Keratinocyte (primary cell): ENCODE results near the gene SRPK2. TPM values are rescaled to one million over a fixed set of nuclear protein-coding genes. Genes with fewer than 3 reads are reported as not detected.

Experiments used
- DNase-seq: peaks from one replicate; pipeline ENCODE4 v3.0.0-alpha.2; 2011; ENCODE audit warnings: low read depth, missing footprints, low spot score
- FAIRE-seq: peaks from 2 replicates; lab custom pipeline; 2011; peaks lifted over from hg19 to GRCh38; lab: Jason Lieb, UNC
- H2AFZ ChIP-seq: 2 replicates; pipeline ENCODE4 v1.6.0; 2012; ENCODE audit warnings: low read length, control low read depth, inconsistent platforms; ENCODE audit not compliant: control insufficient read depth
- H3K27ac ChIP-seq: 2 replicates; pipeline ENCODE4 v1.5.1; 2011; ENCODE audit warnings: low read length; ENCODE audit not compliant: control insufficient read depth, insufficient read depth
- H3K27me3 ChIP-seq: 3 replicates; pipeline ENCODE4 v1.6.0; 2011; ENCODE audit warnings: low read length; ENCODE audit not compliant: control insufficient read depth, insufficient read depth; ENCODE audit errors: extremely low read depth
- H3K36me3 ChIP-seq, 2 experiments: 2 replicates in 1 of 2; 3 replicates in 1 of 2; pipeline ENCODE4 v1.5.1; 2011; ENCODE audit warnings: low read length in 2 of 2, mild to moderate bottlenecking in 1 of 2; ENCODE audit not compliant: control insufficient read depth in 2 of 2, insufficient read depth in 2 of 2; ENCODE audit errors: extremely low read depth in 1 of 2
- H3K4me1 ChIP-seq: 3 replicates; pipeline ENCODE4 v1.5.1; 2011; ENCODE audit warnings: low read length; ENCODE audit not compliant: control insufficient read depth, insufficient read depth; ENCODE audit errors: extremely low read depth
- H3K4me2 ChIP-seq: 3 replicates; pipeline ENCODE4 v1.6.0; 2011; ENCODE audit warnings: low read depth, low read length; ENCODE audit not compliant: control insufficient read depth, insufficient read depth; ENCODE audit errors: extremely low read depth
- H3K4me3 ChIP-seq, 3 experiments: fragments of 200-600 bp in 1 of 3; sonication (generic) in 1 of 3; 2 replicates in 2 of 3; 3 replicates in 1 of 3; pipeline ENCODE4 v1.5.1; 2011 to 2016; ENCODE audit warnings: low read length in 3 of 3, mild to moderate bottlenecking in 3 of 3, control low read depth in 2 of 3, inconsistent platforms in 1 of 3, low read depth in 1 of 3, mixed read lengths in 1 of 3, mixed run types in 1 of 3, moderate library complexity in 1 of 3; ENCODE audit not compliant: control insufficient read depth in 2 of 3, insufficient read depth in 2 of 3; ENCODE audit errors: extremely low read depth in 1 of 3
- H3K79me2 ChIP-seq: 2 replicates; pipeline ENCODE4 v1.6.0; 2012; ENCODE audit warnings: low read length; ENCODE audit not compliant: control insufficient read depth, insufficient read depth
- H3K9ac ChIP-seq: 3 replicates; pipeline ENCODE4 v1.6.0; 2011; ENCODE audit warnings: low read length; ENCODE audit not compliant: control insufficient read depth, insufficient read depth; ENCODE audit errors: extremely low read depth
- H3K9me1 ChIP-seq: 3 replicates; pipeline ENCODE4 v1.6.0; 2011; ENCODE audit warnings: low read length; ENCODE audit not compliant: control insufficient read depth, insufficient read depth; ENCODE audit errors: extremely low read depth
- H3K9me3 ChIP-seq: 2 replicates; pipeline ENCODE4 v1.5.1; 2012; ENCODE audit warnings: low read depth, low read length; ENCODE audit not compliant: control insufficient read depth
- H4K20me1 ChIP-seq: 3 replicates; pipeline ENCODE4 v1.6.0; 2011; ENCODE audit warnings: low read length; ENCODE audit not compliant: control insufficient read depth, insufficient read depth; ENCODE audit errors: extremely low read depth
- CTCF ChIP-seq, 3 experiments: IDR thresholded peaks in 1 of 3; conservative IDR thresholded peaks in 1 of 3; optimal IDR thresholded peaks in 1 of 3; 2 replicates in 2 of 3; 3 replicates in 1 of 3; pipeline versions ENCODE3 to v1.5.1; 2011; ENCODE audit warnings: low read length in 3 of 3, mild to moderate bottlenecking in 3 of 3, moderate library complexity in 2 of 3, control low read depth in 1 of 3, inconsistent platforms in 1 of 3; ENCODE audit not compliant: insufficient read depth in 2 of 3; ENCODE audit errors: extremely low read depth in 1 of 3
- EZH2 ChIP-seq: IDR thresholded peaks from one replicate; pipeline ENCODE4 v1.6.1; 2012; ENCODE audit warnings: inconsistent platforms, mild to moderate bottlenecking, low read length, moderate library complexity
- dilution Hi-C: fragments of 300-500 bp; cut with MboI; formaldehyde crosslinking; loops from one replicate; pipeline ENCODE4 v1.7.0; 2020; ENCODE audit warnings: low sequenced_read_pairs; ENCODE audit not compliant: extremely low pct_ligation_motif_present
- polyA plus RNA-seq, 5 experiments: library from polyadenylated mRNA; depleted of rRNA in 3 of 5; stranded (reverse) in 3 of 5; stranded (forward) in 1 of 5; unstranded in 1 of 5; fragments of >200 nt; gene quantifications; 1 replicate in 1 of 5; 2 replicates in 3 of 5; 3 replicates in 1 of 5; pipeline versions ENCODE4 v1.2.1 to v1.2.3, GENCODE V29; 2011 to 2012; ENCODE audit warnings: missing spikeins in 2 of 5, low read depth in 1 of 5, low replicate concordance in 1 of 5

SRPK2 gene
- polyA plus RNA-seq, 1 donor (not counting 4 experiments of a cell fraction or from before 2014, with no cell fraction given), result 40.2 TPM

GRCh38 chr7:105086850-105087249, 301.9 kb downstream of the SRPK2 start:
- H4K20me1 ChIP-seq, result no peaks in the 10 kb centered on the region
- DNase-seq, result no peak
- FAIRE-seq, result no peak
- peaks cover 2% of the 10 kb centered on the region for H3K79me2 ChIP-seq
- no peak overlapping the region for H3K4me3 ChIP-seq
- TF ChIP-seq CTCF (optimal IDR thresholded peaks at IDR 0.05 in 1 of 3, IDR thresholded peaks at IDR 0.05 in 1 of 3, conservative IDR thresholded peaks at IDR 0.05 in 1 of 3; ENCODE audit: extremely low read depth in 1 of 3, insufficient read depth in 2 of 3, low read length in 3 of 3) (no peak), EZH2 (no peak)
- H3K27me3 ChIP-seq, result no peaks in the 10 kb centered on the region
- H3K36me3 ChIP-seq, result peaks cover 6 to 11% of the 10 kb centered on the region in 2 experiments
- no peak overlapping the region for H3K4me2 ChIP-seq
- H3K9me1 ChIP-seq, result no peaks in the 10 kb centered on the region
- no peak overlapping the region for H3K9ac ChIP-seq
- H3K4me1 ChIP-seq, result no peaks in the 10 kb centered on the region
- H2AFZ ChIP-seq, result no peak overlapping the region
- H3K27ac ChIP-seq, result no peak overlapping the region
- dilution Hi-C loops, result no loop called here
- H3K9me3 ChIP-seq, result no peaks in the 10 kb centered on the region

- TF ChIP-seq CTCF (optimal IDR thresholded peaks at IDR 0.05 in 1 of 3, IDR thresholded peaks at IDR 0.05 in 1 of 3, conservative IDR thresholded peaks at IDR 0.05 in 1 of 3; ENCODE audit: extremely low read depth in 1 of 3, insufficient read depth in 2 of 3, low read length in 3 of 3) (no peak), EZH2 (no peak)
- H3K27ac ChIP-seq, result no peak overlapping the region
- H3K4me2 ChIP-seq, result no peak overlapping the region
- H3K4me1 ChIP-seq, result no peaks in the 10 kb centered on the region
- no peaks in the 10 kb centered on the region for H3K9me3 ChIP-seq
- H3K79me2 ChIP-seq, result peaks cover 2% of the 10 kb centered on the region
- H3K36me3 ChIP-seq, result peaks cover 5 to 14% of the 10 kb centered on the region in 2 experiments
- no peak for FAIRE-seq
- no peaks in the 10 kb centered on the region for H4K20me1 ChIP-seq
- no peak overlapping the region for H2AFZ ChIP-seq
- H3K9ac ChIP-seq, result no peak overlapping the region
- no peak for DNase-seq
- no peaks in the 10 kb centered on the region for H3K9me1 ChIP-seq
- no peak overlapping the region for H3K4me3 ChIP-seq
- no peaks in the 10 kb centered on the region for H3K27me3 ChIP-seq
- dilution Hi-C loops, result no loop called here
Measured at GRCh38 chr7:105084581-105084980, 304.1 kb downstream of the SRPK2 start.
